Erythroblast (primary cell): ENCODE measurements around the gene NUP93.

Experiments used
- DNase-seq, 2 experiments: peaks; one replicate each; lab custom pipeline; 2025; lab: John Stamatoyannopoulos, UW
- GATA1 ChIP-seq: IDR thresholded peaks from 2 replicates; pipeline ENCODE4 v1.6.1; 2011; ENCODE audit warnings: low read depth, mild to moderate bottlenecking, control low read depth, low read length, moderate library complexity
- POLR2A ChIP-seq: IDR thresholded peaks from 2 replicates; pipeline ENCODE4 v1.6.1; 2011; ENCODE audit warnings: mild to moderate bottlenecking, low read length

NUP93 gene

DNA sequence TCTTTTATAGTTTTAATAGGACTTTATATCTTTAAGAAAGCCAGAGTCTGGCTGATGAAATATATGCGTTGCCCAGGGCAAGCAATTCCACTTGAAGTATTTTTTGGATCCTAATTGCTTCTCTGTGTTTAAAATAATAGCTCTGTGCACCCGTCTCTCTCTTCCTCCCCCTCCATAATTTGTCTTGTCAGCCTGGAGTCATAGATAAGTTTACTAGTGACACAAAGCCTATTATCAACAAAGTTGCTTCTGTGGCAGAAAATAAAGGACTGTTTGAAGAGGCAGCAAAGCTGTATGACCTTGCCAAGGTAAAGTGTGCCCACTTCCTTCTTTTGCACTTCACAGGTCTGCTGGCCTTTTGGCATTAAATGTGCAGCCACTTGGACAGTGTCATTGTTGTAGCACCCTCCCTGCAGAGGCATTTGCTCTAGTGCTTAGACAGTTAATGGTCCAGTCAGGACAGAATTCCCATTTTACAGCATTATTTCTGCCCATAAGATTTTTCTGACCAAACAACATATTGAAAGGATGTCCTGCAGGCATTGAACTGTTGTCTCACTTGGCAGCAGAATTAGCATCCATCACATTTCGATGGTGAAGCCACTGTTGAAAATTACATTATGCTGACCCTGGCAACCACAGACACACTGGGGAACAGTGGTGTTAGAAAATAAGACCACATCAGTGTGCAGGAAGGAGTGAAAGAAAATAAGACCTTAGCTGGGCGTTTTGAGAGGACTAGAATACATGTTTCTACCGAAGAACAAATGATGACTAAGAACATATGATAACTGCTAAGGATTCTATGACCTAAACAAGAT is 106.7 kb downstream of the NUP93 start:
- no peak for TF ChIP-seq POLR2A
- DNase-seq = peak in 1 of 2 experiments; percentile 12

DNA sequence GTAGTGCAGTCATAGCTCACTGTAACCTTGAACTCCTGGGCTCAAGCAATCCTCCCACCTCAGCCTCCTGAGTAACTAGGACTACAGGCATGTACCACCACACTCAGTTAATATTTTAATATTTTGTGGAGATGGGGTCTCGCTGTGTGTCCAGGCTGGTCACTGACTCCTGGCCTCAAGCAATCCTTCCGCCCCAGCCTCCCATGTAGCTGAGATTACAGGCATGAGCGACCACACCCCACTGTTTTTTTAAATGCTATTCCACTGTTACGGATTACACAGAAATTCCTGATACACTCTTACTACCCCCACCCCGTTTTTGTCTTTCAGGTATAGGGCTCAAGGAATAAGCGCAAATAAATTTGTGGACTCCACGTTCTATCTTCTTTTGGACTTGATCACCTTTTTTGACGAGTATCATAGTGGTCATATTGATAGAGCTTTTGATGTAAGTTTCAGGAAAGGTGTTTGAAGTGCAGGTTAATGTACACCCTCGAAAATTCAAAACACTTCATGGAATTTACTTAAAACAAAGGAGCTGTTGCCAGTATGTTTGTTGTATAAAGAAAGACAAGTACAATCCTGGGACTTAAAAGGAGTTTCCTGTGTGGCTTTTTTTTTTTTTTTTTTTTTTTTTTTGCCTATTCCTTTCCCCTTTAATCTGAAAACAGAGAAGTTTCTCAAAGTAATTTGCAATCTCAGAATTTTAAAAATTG is 108.9 kb downstream of the NUP93 start:
- DNase-seq = no peak
- no peak for TF ChIP-seq GATA1
- TF ChIP-seq POLR2A = no peak

DNA sequence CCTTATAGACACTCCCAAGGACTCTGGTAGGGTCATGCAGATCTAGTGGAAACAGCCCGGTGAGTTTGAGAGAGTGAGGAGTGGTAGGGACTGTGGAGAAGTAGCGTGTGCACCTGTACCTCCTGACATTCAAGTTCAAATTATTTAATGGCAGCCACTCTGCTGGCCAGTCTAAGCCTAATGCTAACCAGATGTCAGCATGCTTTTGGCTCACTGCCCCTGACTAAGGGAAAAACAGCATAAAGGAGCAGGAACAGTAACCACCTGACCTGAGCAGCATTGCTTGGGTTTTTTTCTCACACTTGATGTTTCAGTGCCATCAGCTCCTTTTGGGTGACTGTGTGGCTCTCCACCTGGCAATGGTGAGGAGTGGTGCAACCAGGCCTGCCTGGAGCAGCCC is 111.3 kb downstream of the NUP93 start:
- TF ChIP-seq GATA1 (no peak), POLR2A (no peak)
- no peak for DNase-seq

DNA sequence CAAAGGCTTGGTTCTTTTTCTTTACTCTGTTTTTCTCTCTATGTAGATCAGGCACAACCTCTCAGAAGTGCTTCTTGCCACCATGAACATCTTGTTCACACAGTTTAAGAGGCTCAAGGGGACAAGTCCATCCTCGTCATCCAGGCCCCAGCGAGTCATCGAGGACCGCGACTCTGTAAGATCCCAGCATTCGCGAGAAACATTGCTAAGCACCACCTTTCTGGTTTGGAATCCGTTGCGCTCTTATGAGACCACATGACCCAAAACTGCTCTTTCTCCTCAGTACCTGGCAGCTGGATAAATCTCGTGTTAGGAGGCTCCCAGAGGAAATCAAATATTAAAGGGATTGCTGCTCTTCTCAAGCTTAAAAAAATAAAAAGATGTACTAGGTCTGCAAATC is 111.7 kb downstream of the NUP93 start:
- DNase-seq = no peak
- TF ChIP-seq POLR2A = no peak
- TF ChIP-seq GATA1 = no peak

DNA sequence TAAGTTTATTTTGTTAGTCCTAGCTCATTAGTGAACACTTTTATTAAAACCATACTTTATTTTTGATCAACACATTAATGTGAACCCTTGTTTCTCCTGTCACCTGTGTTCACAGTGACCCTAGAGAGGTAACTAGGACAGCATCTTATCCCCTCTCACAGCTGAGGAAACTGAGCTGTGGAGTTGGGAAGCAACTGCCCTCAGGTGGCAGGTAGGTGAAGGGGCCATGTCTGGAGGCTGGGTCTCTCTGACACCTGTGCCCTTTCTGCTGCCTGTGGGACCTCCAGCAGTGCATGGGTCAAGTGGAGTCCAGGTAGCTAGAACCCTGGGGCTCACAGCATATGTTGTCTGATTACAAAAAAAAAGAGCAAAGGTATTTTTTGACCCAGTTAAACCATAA is 112.2 kb downstream of the NUP93 start:
- DNase-seq = no peak
- TF ChIP-seq GATA1 (no peak), POLR2A (no peak)

DNA sequence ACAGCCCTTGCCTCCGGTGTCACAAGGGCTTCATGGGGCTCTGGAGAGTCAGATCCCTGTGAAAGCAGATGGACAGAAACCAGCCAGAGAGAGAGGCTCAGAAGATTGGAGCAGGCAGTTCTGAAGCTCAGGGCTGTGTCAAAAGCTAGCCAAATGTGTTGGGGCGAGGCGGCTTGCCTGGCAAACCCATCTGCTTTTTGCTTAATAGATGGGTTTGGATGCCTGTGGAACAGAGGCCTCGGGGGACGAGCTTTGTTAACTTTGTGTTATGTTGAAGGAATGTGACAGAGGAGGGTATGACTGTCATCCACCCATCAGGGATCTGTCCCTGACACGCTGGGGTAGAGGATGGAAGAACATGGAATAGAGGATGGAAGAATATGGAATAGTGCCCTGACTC is 114.1 kb downstream of the NUP93 start:
- no peak for DNase-seq
- TF ChIP-seq POLR2A (no peak), GATA1 (no peak)

DNA sequence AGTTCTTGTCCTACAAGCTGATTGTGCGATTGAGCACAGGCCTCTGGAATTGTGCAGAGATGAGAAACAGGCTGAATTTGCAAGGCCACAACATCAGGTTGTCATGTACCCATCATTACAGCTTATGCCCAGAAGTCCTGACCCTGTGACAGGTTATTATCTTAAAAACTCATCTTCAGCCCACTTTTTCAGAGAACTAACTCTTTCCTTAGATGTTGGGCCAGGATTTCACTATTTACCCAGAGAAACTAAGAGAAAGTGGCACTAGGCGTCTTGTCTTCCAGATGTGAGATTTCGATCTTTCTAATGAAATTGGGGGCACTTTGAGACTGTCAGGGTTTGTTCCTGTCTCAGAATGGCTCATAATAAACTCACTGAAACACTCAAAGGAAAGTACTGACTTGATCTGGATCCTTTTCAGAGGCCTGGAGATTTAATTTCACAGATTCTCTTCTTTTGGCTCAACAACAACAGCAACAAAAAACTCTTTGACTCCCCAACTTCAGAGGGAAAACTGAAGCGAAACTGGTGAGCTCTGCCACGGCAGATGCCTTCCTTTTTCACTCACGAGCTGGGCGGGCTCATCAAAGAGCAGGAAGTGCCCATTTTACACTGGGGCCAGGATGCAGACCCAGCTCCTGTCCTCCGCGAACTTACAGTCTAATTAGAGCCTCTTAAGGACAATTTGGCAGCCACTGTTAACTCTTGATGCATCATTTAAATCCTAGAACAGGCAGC is 117.4 kb downstream of the NUP93 start:
- no peak for TF ChIP-seq GATA1
- no peak for DNase-seq

DNA sequence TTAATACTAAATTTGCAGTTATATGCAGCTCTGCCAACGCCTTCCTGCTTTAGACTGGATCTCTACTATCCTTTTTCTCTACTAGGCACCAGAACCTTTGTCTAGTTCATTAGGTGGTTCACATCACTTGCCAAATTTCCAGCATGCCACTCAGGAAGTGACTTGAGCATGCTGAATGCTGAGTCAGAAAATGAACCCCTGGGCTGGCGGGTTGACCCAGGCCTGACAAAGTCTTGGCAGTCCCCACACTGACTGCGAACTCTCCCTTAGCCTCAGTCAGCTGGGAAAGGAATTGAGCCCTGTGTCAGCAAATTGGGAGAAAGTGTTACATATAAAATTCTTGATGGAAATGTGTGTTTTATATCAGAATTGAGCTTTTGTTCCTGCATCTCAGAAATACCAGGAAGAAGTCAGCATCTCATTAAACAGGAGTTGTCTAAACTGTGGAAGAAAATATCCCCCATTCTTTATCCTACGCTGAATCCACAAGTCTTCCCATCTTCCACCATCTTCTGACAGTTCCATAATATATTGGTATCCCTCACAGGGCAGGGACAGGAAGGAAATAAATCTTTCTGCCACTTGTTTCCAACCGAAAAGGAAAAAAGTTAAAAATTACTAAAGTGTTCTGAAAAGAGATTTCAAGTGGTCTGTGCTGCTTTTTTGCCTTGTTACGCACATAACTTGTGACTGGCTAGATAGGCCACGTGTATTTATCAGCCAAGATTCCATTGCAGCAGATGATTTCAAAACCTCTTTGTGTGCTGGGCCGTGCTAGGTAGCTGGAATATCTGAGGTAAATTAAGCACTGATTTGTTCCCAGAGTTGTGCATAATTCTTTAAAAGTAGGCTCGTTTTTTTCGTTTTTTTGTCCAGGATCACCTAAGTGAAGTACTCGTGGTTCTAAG is 118.4 kb downstream of the NUP93 start:
- no peak for DNase-seq
- TF ChIP-seq POLR2A = no peak

DNA sequence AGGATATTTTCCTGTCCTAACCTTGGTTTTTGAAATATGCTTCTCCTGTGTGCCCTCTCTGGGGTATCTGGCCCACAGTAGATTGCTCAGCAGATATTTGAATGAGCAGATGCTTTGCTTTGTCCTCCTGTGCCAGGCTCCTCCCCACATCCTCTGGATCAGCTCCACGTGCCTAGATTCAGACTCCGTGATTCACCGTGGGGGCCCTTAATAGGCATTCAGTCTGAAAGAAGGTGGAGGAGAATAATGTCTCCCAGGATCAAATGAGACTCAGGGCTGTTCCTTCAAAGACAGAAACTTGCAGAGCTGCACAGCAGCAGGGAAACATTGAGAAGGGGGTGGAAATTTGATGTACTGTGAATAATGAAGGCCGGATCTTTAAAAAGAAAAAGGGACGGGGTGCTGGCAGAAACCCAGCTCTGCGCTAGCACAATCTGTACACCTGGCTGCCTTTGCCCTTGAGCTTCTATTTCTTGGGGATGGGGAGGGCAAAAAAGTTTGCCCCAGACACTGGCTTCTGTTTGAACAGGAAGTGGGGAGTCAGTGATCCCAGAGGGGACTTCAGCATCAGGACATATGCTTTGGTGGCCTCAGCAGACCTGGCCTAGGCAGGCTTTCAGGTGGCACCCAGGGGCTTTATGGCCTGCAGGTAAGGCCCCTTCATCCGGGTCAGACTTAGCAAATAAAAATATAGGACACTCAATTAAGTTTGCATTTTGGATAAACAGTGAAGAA is 119.2 kb downstream of the NUP93 start:
- TF ChIP-seq POLR2A (no peak), GATA1 (no peak)
- DNase-seq = no peak

DNA sequence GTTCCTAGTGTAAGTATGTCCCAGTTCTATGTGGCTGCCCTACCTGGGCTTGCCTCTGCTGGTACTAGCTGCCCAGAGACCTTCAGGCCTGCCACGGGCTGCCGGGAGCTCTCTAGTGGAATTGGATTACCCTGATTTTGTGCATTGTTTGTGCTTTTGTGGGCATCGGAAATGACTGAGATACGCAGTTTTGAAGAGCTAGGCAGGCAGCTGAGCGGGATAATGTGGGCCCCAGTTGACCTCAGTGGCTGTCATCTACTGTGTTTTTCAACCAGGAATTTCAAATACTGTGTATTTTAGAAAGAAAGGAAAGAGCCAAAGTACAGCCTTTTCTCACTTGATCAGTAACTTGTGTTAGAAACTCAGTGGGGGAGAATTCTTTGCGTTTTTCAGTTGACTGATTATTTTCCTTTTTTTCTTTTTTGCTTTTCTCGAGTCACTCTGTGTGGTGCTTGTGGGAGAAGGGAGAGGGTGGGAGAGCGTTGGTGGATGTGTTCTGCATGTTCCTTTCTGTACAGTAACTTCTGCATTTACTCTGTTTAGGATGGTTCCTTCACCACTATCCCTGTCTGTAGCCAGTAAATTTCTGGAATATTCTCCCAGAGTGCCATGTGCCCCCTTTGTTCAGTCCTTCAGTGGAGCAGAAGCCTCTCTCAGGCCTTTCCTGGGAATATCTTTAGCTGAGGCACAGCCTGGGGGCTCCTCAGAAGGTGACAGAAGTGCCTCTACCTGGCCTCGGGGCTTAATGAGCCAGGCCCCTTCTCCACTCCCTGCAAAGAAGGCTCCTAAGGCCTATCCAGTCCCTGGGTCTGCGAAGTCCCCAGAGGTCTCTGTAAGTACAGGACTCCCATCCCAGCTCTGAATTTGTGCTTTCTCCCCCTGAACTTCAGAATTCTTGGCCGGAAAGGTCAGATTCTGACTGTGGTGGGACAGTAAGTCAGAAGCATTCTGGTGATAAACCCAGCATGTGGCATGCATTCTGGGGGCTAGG is 120.1 kb downstream of the NUP93 start:
- no peak for DNase-seq

DNA sequence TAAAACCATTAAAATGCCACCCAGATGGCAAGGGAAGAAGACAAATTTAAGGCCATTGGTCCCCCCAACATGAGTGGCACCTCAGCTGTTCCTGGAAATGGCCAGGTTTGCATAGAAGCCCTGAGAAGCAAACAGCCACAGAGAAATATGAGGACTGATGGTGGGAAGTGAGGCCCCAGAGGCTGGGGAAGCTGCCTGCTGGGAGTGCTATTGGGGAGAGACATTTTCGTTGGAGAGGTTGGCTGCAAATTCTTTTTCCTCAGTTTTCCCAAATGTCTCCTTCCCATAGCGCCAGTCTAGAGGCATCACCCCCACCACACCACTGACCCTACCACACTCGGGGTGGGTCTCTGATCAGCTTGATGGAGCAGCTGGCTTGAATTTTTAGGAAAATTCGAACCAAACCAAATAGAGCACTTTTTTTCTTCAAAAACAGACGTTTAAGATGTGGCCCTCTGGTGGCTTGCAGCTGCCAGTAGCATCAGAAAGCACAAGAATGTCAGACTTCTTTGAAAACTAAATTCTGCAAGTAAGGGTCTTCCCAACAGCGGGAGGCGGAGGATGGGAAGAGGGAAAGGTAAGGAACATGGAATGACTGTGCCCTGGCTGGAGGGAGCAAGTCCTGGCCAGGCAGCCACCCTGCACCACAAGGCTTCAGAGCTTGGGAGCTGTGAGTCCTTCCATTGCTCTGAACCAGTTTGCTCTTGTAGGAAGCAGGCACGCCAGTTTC is 121.9 kb downstream of the NUP93 start:
- TF ChIP-seq GATA1 = no peak
- TF ChIP-seq POLR2A = no peak
- DNase-seq = peak in 1 of 2 experiments; percentile 5

More for the DNA sequence above, 120.1 kb downstream of the NUP93 start:
- TF ChIP-seq POLR2A (no peak), GATA1 (no peak)
